ENCODE measurements around the gene POU2F1. TPM values are rescaled to one million over a fixed set of nuclear protein-coding genes. Genes with fewer than 3 reads are reported as not detected.

POU2F1 gene
- total RNA-seq, 4 donors from 2014 or later: 21.0 to 33.7 (median 21.8) TPM

- DNase-seq (ENCODE audit: low spot score in 2 of 2): no peak
- 81% methylated on average over 4 of the region's 4 CpGs for WGBS, 2 donors
- H3K9me3 ChIP-seq: peaks cover 0 to 5% (median 0%) of the 10 kb centered on the region in 4 donors
- no peak overlapping the region for H3K4me3 ChIP-seq
- no peak overlapping the region for H3K27ac ChIP-seq
- no peaks in the 10 kb centered on the region for H3K36me3 ChIP-seq
- H3K4me1 ChIP-seq: no peaks in the 10 kb centered on the region
- TF ChIP-seq EP300 (IDR thresholded peaks at IDR 0.05) (no peak), CTCF (IDR thresholded peaks at IDR 0.05) (no peak), POLR2A (IDR thresholded peaks at IDR 0.05) (no peak)
- H3K27me3 ChIP-seq: no peaks in the 10 kb centered on the region
Measured at GRCh38 chr1:167360120-167360519, 139.4 kb downstream of the POU2F1 start.

- no peak for TF ChIP-seq POLR2A (IDR thresholded peaks at IDR 0.05)
- no peak for TF ChIP-seq CTCF (IDR thresholded peaks at IDR 0.05)
- TF ChIP-seq EP300 (IDR thresholded peaks at IDR 0.05): no peak
- H3K27ac ChIP-seq: no peak overlapping the region
- WGBS, 2 donors: 90 to 92% methylated on average over 1 of the region's 1 CpG
- peaks cover 0 to 4% (median 0%) of the 10 kb centered on the region in 4 donors for H3K4me1 ChIP-seq
- H3K36me3 ChIP-seq: peaks cover 0 to 6% (median 0%) of the 10 kb centered on the region in 3 donors
- no peak overlapping the region for H3K4me3 ChIP-seq
- no peak for DNase-seq (ENCODE audit: low spot score in 2 of 2)
- no peaks in the 10 kb centered on the region for H3K27me3 ChIP-seq
- H3K9me3 ChIP-seq: peaks cover 0 to 4% (median 0%) of the 10 kb centered on the region in 4 donors
Measured at GRCh38 chr1:167362638-167363037, 142.0 kb downstream of the POU2F1 start.

GRCh38 chr1:167364826-167365225 lies 144.1 kb downstream of the POU2F1 start:
- H3K36me3 ChIP-seq: peaks cover 0 to 6% (median 0%) of the 10 kb centered on the region in 3 donors
- WGBS, 2 donors: 65 to 71% methylated on average over 2 of the region's 2 CpGs

GRCh38 chr1:167365360-167365759 lies 144.7 kb downstream of the POU2F1 start:
- Histone ChIP-seq H3K4me3 (no peak overlapping the region), H3K27me3 (no peaks in the 10 kb centered on the region), H3K27ac (no peak overlapping the region), H3K36me3 (peaks cover 0 to 6% (median 0%) of the 10 kb centered on the region in 3 donors), H3K9me3 (no peaks in the 10 kb centered on the region), H3K4me1 (peaks cover 0 to 8% (median 0%) of the 10 kb centered on the region in 4 donors)
- TF ChIP-seq POLR2A (IDR thresholded peaks at IDR 0.05) (no peak), CTCF (IDR thresholded peaks at IDR 0.05) (no peak)
- WGBS, 2 donors: 100% methylated on average over 2 of the region's 2 CpGs
- DNase-seq (ENCODE audit: low spot score in 2 of 2): no peak

More at GRCh38 chr1:167364826-167365225, 144.1 kb downstream of the POU2F1 start:
- no peak overlapping the region for H3K4me3 ChIP-seq
- no peaks in the 10 kb centered on the region for H3K27me3 ChIP-seq
- no peak for DNase-seq (ENCODE audit: low spot score in 2 of 2)
- peaks cover 0 to 8% (median 0%) of the 10 kb centered on the region in 4 donors for H3K4me1 ChIP-seq
- H3K9me3 ChIP-seq: no peaks in the 10 kb centered on the region
- no peak overlapping the region for H3K27ac ChIP-seq
- no peak for TF ChIP-seq EP300 (IDR thresholded peaks at IDR 0.05)
- no peak for TF ChIP-seq POLR2A (IDR thresholded peaks at IDR 0.05)
- no peak for TF ChIP-seq CTCF (IDR thresholded peaks at IDR 0.05)

GRCh38 chr1:167367705-167368104 lies 147.0 kb downstream of the POU2F1 start:
- no peak overlapping the region for H3K4me3 ChIP-seq
- TF ChIP-seq POLR2A (IDR thresholded peaks at IDR 0.05) (no peak), EP300 (IDR thresholded peaks at IDR 0.05) (no peak), CTCF (IDR thresholded peaks at IDR 0.05) (no peak)
- no peak for DNase-seq (ENCODE audit: low spot score in 2 of 2)
- 73 to 76% methylated on average over 4 of the region's 4 CpGs for WGBS, 2 donors
- peaks cover 0 to 8% (median 0%) of the 10 kb centered on the region in 4 donors for H3K4me1 ChIP-seq
- no peak overlapping the region for H3K27ac ChIP-seq
- no peaks in the 10 kb centered on the region for H3K9me3 ChIP-seq
- no peaks in the 10 kb centered on the region for H3K27me3 ChIP-seq
- peaks cover 0 to 15% (median 0%) of the 10 kb centered on the region in 3 donors for H3K36me3 ChIP-seq

Data from tibial nerve (tissue), 4 donors.